Endothelial cell (in vitro differentiated cells): ENCODE data around the gene SMIM8. TPM values are rescaled to one million over a fixed set of nuclear protein-coding genes. Genes with fewer than 3 reads are reported as not detected.

Experiments
- DNase-seq: peaks from one replicate; pipeline ENCODE4 v3.0.0; 2021; ENCODE audit warnings: low spot score
- H3K27ac Mint-ChIP-seq: one replicate; pipeline ENCODE4 v1.8.0; 2021; ENCODE audit warnings: mixed read lengths, inconsistent platforms; ENCODE audit not compliant: unreplicated experiment
- H3K27me3 Mint-ChIP-seq: one replicate; pipeline ENCODE4 v1.8.0; 2021; ENCODE audit warnings: mild to moderate bottlenecking, moderate library complexity, mixed read lengths, inconsistent platforms; ENCODE audit not compliant: unreplicated experiment
- H3K36me3 Mint-ChIP-seq: one replicate; pipeline ENCODE4 v1.8.0; 2021; ENCODE audit warnings: mild to moderate bottlenecking, low read depth, mixed read lengths, inconsistent platforms; ENCODE audit not compliant: unreplicated experiment
- H3K4me1 Mint-ChIP-seq: one replicate; pipeline ENCODE4 v1.8.0; 2021; ENCODE audit warnings: mild to moderate bottlenecking, mixed read lengths, inconsistent platforms; ENCODE audit not compliant: unreplicated experiment
- H3K4me3 Mint-ChIP-seq: one replicate; pipeline ENCODE4 v1.8.0; 2021; ENCODE audit warnings: mild to moderate bottlenecking, mixed read lengths, inconsistent platforms; ENCODE audit not compliant: unreplicated experiment
- H3K9me3 Mint-ChIP-seq: one replicate; pipeline ENCODE4 v1.8.0; 2021; ENCODE audit warnings: mixed read lengths, inconsistent platforms; ENCODE audit not compliant: unreplicated experiment
- total RNA-seq: library from RNA; stranded (reverse); fragmentation: NEBNext Ultra II Directional; extraction: Animal tissue kit (Norgen Biotek cat#: 25700); gene quantifications from one replicate; pipeline ENCODE4 v1.2.1, GENCODE V29; 2021; ENCODE audit not compliant: unreplicated experiment
- TF ChIP-seq, protein P1 (sequence below): fragments of 200-600 bp; sonication (generic); IDR thresholded peaks from one replicate; pipeline ENCODE4 v1.5.0; 2021; ENCODE audit warnings: antibody characterized with exemption; ENCODE audit not compliant: unreplicated experiment

SMIM8 gene
- total RNA-seq, 1 donor from 2014 or later = 11.6 TPM

DNA sequence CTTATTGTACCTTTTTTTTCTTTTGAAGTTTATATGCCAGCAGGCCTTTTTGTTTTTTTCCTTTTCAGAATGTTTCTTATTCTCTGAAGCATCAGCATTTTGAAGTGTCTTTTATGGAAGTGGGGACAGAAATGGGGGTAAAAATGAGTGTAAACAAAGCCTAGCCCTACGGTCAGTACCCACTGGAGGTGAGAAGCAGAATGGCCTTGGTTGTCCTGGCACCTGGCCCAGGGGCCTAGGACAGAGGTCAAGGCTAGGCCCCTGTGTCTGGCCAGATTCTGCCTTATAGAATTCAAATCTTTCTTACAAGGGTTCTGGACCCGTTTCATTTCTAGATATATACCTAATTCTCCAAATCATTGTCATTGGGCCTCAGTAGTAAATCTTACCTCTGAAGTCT is 18.8 kb downstream of the SMIM8 start:
- Mint-ChIP-seq H3K4me1 (no peaks in the 10 kb centered on the region), H3K27ac (no peak overlapping the region), H3K9me3 (no peaks in the 10 kb centered on the region), H3K36me3 (no peaks in the 10 kb centered on the region), H3K27me3 (no peaks in the 10 kb centered on the region), H3K4me3 (no peak overlapping the region)
- DNase-seq = no peak
- TF ChIP-seq, protein P1, sequence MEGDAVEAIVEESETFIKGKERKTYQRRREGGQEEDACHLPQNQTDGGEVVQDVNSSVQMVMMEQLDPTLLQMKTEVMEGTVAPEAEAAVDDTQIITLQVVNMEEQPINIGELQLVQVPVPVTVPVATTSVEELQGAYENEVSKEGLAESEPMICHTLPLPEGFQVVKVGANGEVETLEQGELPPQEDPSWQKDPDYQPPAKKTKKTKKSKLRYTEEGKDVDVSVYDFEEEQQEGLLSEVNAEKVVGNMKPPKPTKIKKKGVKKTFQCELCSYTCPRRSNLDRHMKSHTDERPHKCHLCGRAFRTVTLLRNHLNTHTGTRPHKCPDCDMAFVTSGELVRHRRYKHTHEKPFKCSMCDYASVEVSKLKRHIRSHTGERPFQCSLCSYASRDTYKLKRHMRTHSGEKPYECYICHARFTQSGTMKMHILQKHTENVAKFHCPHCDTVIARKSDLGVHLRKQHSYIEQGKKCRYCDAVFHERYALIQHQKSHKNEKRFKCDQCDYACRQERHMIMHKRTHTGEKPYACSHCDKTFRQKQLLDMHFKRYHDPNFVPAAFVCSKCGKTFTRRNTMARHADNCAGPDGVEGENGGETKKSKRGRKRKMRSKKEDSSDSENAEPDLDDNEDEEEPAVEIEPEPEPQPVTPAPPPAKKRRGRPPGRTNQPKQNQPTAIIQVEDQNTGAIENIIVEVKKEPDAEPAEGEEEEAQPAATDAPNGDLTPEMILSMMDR = no peak

DNA sequence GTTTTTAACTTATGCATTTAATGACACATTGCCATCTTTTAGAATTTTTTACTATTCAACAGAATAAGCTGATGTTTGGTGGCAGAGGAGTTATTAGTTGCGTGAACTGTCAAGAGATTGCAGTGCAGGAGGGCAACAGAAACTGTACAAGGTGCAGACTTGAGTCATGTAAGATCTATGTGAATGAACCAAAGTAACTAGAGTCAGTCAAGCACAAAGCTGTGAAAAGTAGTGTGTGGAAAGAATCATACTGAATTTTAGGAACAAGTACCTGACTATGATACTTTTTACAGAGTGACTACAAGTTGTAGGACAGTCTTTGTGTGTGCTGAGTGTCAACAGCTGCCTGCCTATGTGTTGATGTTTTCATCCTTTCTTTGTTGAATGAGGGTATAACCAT is 19.5 kb downstream of the SMIM8 start:
- H3K36me3 Mint-ChIP-seq = no peaks in the 10 kb centered on the region
- DNase-seq = no peak
- H3K27me3 Mint-ChIP-seq = no peaks in the 10 kb centered on the region
- no peak overlapping the region for H3K4me3 Mint-ChIP-seq
- TF ChIP-seq, protein P1 = no peak
- no peaks in the 10 kb centered on the region for H3K9me3 Mint-ChIP-seq
- no peaks in the 10 kb centered on the region for H3K4me1 Mint-ChIP-seq
- no peak overlapping the region for H3K27ac Mint-ChIP-seq

DNA sequence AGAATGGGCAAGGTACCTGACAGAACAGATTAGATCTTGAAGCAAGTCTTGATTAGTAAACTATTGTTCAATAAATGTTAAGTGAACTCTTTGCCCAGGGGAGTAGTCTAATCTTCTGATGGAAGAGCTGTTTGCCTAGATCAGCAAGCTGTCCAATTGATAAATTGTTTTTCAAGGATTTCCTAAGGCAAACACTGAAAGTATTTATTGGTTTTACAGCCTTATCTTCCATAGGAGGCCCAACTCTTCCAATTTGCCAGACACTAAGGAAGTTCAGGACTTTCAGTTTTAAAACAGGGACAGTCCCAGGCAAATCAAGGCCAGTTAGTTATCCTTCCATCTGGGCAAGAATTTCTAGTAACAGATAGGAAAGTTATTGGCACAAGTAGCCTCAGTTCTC is 20.4 kb downstream of the SMIM8 start:
- Mint-ChIP-seq H3K4me3 (no peak overlapping the region), H3K4me1 (no peaks in the 10 kb centered on the region), H3K27me3 (no peaks in the 10 kb centered on the region), H3K27ac (no peak overlapping the region), H3K9me3 (no peaks in the 10 kb centered on the region), H3K36me3 (no peaks in the 10 kb centered on the region)
- no peak for DNase-seq
- TF ChIP-seq, protein P1 = no peak

DNA sequence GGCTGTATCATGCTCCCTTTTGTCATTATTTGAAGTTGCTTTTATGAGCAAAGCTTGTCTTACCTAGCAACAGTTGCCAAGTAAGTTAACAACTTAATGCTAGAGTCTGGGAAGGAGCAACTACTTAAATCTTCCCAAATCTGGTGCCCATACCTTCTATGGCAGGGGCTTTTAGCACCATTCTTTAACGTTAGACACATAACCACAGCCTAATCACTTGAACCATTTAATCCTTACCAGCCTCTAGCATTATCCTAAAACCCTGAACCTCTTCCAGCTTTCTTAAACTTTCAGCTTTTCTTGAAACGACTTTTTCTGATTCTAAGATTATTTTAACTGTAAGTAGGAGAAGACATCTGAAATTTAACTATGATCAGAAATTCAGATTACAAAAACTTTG is 22.3 kb downstream of the SMIM8 start, which contains the start of gene C6orf163:
TSS of gene C6orf163 (plus strand) at position 83 of the 400 bp plus-strand sequence. CDS start at position 370, 287 bp downstream.
- Mint-ChIP-seq H3K27ac (no peak within 1 kb of the TSS), H3K9me3 (no peaks in the 10 kb centered on the region), H3K4me1 (no peaks in the 10 kb centered on the region), H3K27me3 (no peaks in the 10 kb centered on the region), H3K36me3 (no peaks in the 10 kb centered on the region), H3K4me3 (no peak within 1 kb of the TSS)
- DNase-seq = no peak
- TF ChIP-seq, protein P1 = no peak

DNA sequence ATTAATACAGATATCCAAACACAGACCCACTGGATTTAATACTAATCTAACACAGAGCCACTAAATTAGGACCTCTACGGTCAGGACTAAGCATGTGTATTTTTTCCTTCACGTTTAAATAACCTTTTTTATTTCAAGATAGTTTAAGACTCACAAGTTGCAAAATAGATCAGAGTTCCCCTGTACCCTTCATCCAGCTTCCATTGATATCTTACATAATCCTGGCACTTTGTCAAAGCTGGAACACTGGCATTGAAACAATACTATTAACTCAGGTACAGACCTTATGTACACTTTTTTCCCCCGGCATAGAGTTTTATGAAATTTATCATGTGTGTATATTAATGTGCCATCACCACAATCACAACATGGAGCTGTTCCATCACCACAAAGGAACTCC is 24.3 kb downstream of the SMIM8 start:
- no peaks in the 10 kb centered on the region for H3K4me1 Mint-ChIP-seq
- TF ChIP-seq, protein P1 = no peak
- no peaks in the 10 kb centered on the region for H3K36me3 Mint-ChIP-seq
- no peak for DNase-seq
- H3K27ac Mint-ChIP-seq = no peak overlapping the region
- H3K27me3 Mint-ChIP-seq = no peaks in the 10 kb centered on the region
- H3K9me3 Mint-ChIP-seq = no peaks in the 10 kb centered on the region
- H3K4me3 Mint-ChIP-seq = no peak overlapping the region
